HepG2 (cell line): ENCODE data around the gene HDAC4. TPM values are rescaled to one million over a fixed set of nuclear protein-coding genes. Genes with fewer than 3 reads are reported as not detected.

ENCODE experiments used
- AGO1 ChIP-seq: fragments of 200-400 bp; formaldehyde crosslinking; IDR thresholded peaks from 2 replicates; pipeline ENCODE4 v1.6.1; 2017; ENCODE audit warnings: mild to moderate bottlenecking, low read depth, low read length, moderate library complexity; ENCODE audit not compliant: poor library complexity, severe bottlenecking
- CBX1 ChIP-seq: IDR thresholded peaks from one replicate; pipeline ENCODE4 v1.6.1; 2016; ENCODE audit warnings: antibody characterized with exemption, low read depth
- CCDC6 ChIP-seq: sonication (generic); formaldehyde crosslinking; IDR thresholded peaks from 2 replicates; pipeline ENCODE4 v1.8.1; 2022; ENCODE audit warnings: mild to moderate bottlenecking, missing genetic modification reagents, moderate library complexity
- HMGXB4 ChIP-seq, 2 experiments: sonication (generic) in 1 of 2; formaldehyde crosslinking in 1 of 2; IDR thresholded peaks; 2 replicates each; pipeline versions ENCODE4 v1.4.0 to v1.6.1; 2018 to 2020; ENCODE audit warnings: missing genetic modification reagents in 2 of 2, borderline replicate concordance in 1 of 2, low read depth in 1 of 2, mild to moderate bottlenecking in 1 of 2, missing biosample characterization in 1 of 2
- RAD51 ChIP-seq: fragments of 450-650 bp; IDR thresholded peaks from 2 replicates; pipeline ENCODE4 v1.6.1; 2016; ENCODE audit warnings: borderline replicate concordance
- RELA ChIP-seq: sonication (generic); formaldehyde crosslinking; IDR thresholded peaks from 2 replicates; pipeline ENCODE4 v1.4.0; 2020; ENCODE audit warnings: missing genetic modification reagents
- RFXAP ChIP-seq: sonication (generic); formaldehyde crosslinking; IDR thresholded peaks from 2 replicates; pipeline ENCODE4 v1.4.0; 2020; ENCODE audit warnings: missing genetic modification reagents, borderline replicate concordance
- SALL2 ChIP-seq: sonication (generic); formaldehyde crosslinking; IDR thresholded peaks from 2 replicates; pipeline ENCODE4 v1.8.1; 2023; ENCODE audit warnings: mild to moderate bottlenecking, missing genetic modification reagents, inconsistent platforms
- SIX4 ChIP-seq: sonication (generic); formaldehyde crosslinking; IDR thresholded peaks from 2 replicates; pipeline ENCODE4 v1.4.0; 2020; ENCODE audit warnings: missing genetic modification reagents
- STAT5B ChIP-seq: sonication (generic); formaldehyde crosslinking; IDR thresholded peaks from 2 replicates; pipeline ENCODE4 v1.4.0; 2020; ENCODE audit warnings: missing genetic modification reagents
- YEATS2 ChIP-seq: sonication (generic); formaldehyde crosslinking; IDR thresholded peaks from 2 replicates; pipeline ENCODE4 v1.4.0; 2020; ENCODE audit warnings: missing genetic modification reagents, borderline replicate concordance
- ZBTB2 ChIP-seq: sonication (generic); formaldehyde crosslinking; IDR thresholded peaks from 2 replicates; pipeline ENCODE4 v1.8.0; 2022; ENCODE audit warnings: low read depth, missing genetic modification reagents
- ZC3H4 ChIP-seq: sonication (generic); formaldehyde crosslinking; IDR thresholded peaks from 2 replicates; pipeline ENCODE4 v1.4.0; 2020; ENCODE audit warnings: missing genetic modification reagents, borderline replicate concordance
- ZEB1 ChIP-seq: IDR thresholded peaks from 2 replicates; pipeline ENCODE4 v1.6.1; 2012; ENCODE audit warnings: mild to moderate bottlenecking, low read depth, inconsistent platforms; ENCODE audit not compliant: insufficient replicate concordance
- ZNF12 ChIP-seq: sonication (generic); formaldehyde crosslinking; IDR thresholded peaks from 2 replicates; pipeline ENCODE4 v1.5.0; 2020; ENCODE audit warnings: missing genetic modification reagents
- ZNF143 ChIP-seq: sonication (generic); formaldehyde crosslinking; IDR thresholded peaks from 2 replicates; pipeline ENCODE4 v1.4.0; 2020; ENCODE audit warnings: missing genetic modification reagents
- ZNF17 ChIP-seq: sonication (generic); formaldehyde crosslinking; IDR thresholded peaks from 2 replicates; pipeline ENCODE4 v1.5.0; 2020; ENCODE audit warnings: mild to moderate bottlenecking, missing genetic modification reagents
- ZNF317 ChIP-seq: sonication (generic); formaldehyde crosslinking; IDR thresholded peaks from 2 replicates; pipeline ENCODE4 v1.5.0; 2020; ENCODE audit warnings: mild to moderate bottlenecking, missing genetic modification reagents
- ZNF616 ChIP-seq: sonication (generic); formaldehyde crosslinking; IDR thresholded peaks from 2 replicates; pipeline ENCODE4 v1.5.0; 2020; ENCODE audit warnings: low read depth, mild to moderate bottlenecking, missing genetic modification reagents
- ZNF646 ChIP-seq: sonication (generic); formaldehyde crosslinking; IDR thresholded peaks from 2 replicates; pipeline ENCODE4 v1.9.0; 2021; ENCODE audit warnings: mild to moderate bottlenecking, missing genetic modification reagents
- polyA plus RNA-seq, 8 experiments: library from polyadenylated mRNA; depleted of rRNA in 3 of 8; stranded (reverse) in 7 of 8; unstranded in 1 of 8; fragments of >200 nt; fragmentation: Illumina TruSeq in 4 of 8; extraction: Trizol in 4 of 8; gene quantifications; 2 replicates each; pipeline versions ENCODE4 v1.2.1 to v1.2.3, GENCODE V29; 2011 to 2016; ENCODE audit warnings: low read depth in 4 of 8, missing spikeins in 1 of 8, mixed read lengths in 1 of 8; ENCODE audit not compliant: insufficient read depth in 1 of 8
- total RNA-seq, 5 experiments: library from RNA; depleted of rRNA; stranded (reverse); fragments of >200 nt; fragmentation: Illumina TruSeq; extraction: Trizol; gene quantifications; 2 replicates each; pipeline ENCODE4 v1.2.3, GENCODE V29; 2016; ENCODE audit warnings: low read depth in 1 of 5

Gene HDAC4
- total and polyA plus RNA-seq, 2 of the 13 experiments (the other 11 are each of a cell fraction or from before 2014, with no cell fraction given): 10.1 to 11.5 TPM

GRCh38 chr2:239401067-239401880, 454 bp upstream of the HDAC4 start (continued):
- TF ChIP-seq ZNF646 (CRISPR knock-in tag) (peak; percentile 55; the same call in 1 of the 2 replicates), SIX4 (CRISPR knock-in tag) (peak; percentile 49), ZBTB2 (CRISPR knock-in tag) (peak; percentile 86), RAD51 (peak; percentile 96), STAT5B (peak; percentile 67; the same call in 1 of the 2 replicates), ZC3H4 (CRISPR knock-in tag) (peak; percentile 93; the same call in 1 of the 2 replicates), ZNF143 (CRISPR knock-in tag) (peak; percentile 78), CBX1 (peak; percentile 99), SALL2 (CRISPR knock-in tag) (peak; percentile 99), ZNF17 (CRISPR knock-in tag) (no peak; the same call in 1 of the 2 replicates), CCDC6 (CRISPR knock-in tag) (peak; percentile 95), ZNF12 (CRISPR knock-in tag) (peak; percentile 84), ZNF317 (CRISPR knock-in tag) (peak; percentile 92), HMGXB4 (CRISPR knock-in tag; IDR thresholded peaks at IDR 0.05; ENCODE audit: borderline replicate concordance in 1 of 2, low read depth in 1 of 2) (peak; percentile 93 to 96), ZNF616 (CRISPR knock-in tag) (peak; percentile 90), AGO1 (peak; percentile 71), RELA (CRISPR knock-in tag) (no peak; the same call in 1 of the 2 replicates), YEATS2 (peak; percentile 91), RFXAP (peak; percentile 94), ZEB1 (no peak)
